B cell (primary cell): ENCODE data around the gene PTPRU.

Experiments used
- EZH2 ChIP-seq: IDR thresholded peaks from 2 replicates; pipeline ENCODE4 v1.6.1; 2012; ENCODE audit warnings: borderline replicate concordance, low read depth, mild to moderate bottlenecking, moderate library complexity, low read length; ENCODE audit not compliant: insufficient read depth, poor library complexity, severe bottlenecking
- TF ChIP-seq, protein P1 (sequence below): fragments of 200-600 bp; IDR thresholded peaks from one replicate; pipeline ENCODE4 v1.8.0; 2022; ENCODE audit warnings: antibody characterized with exemption, mild to moderate bottlenecking

GRCh38 chr1:29279951-29280391 lies 43.6 kb downstream of the PTPRU start:
- TF ChIP-seq, protein P1, sequence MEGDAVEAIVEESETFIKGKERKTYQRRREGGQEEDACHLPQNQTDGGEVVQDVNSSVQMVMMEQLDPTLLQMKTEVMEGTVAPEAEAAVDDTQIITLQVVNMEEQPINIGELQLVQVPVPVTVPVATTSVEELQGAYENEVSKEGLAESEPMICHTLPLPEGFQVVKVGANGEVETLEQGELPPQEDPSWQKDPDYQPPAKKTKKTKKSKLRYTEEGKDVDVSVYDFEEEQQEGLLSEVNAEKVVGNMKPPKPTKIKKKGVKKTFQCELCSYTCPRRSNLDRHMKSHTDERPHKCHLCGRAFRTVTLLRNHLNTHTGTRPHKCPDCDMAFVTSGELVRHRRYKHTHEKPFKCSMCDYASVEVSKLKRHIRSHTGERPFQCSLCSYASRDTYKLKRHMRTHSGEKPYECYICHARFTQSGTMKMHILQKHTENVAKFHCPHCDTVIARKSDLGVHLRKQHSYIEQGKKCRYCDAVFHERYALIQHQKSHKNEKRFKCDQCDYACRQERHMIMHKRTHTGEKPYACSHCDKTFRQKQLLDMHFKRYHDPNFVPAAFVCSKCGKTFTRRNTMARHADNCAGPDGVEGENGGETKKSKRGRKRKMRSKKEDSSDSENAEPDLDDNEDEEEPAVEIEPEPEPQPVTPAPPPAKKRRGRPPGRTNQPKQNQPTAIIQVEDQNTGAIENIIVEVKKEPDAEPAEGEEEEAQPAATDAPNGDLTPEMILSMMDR, result no peak
- TF ChIP-seq EZH2, result no peak
